Stimulated activated CD4-positive, alpha-beta T cell treated with anti-CD3 and anti-CD28 coated beads, TNF-alpha, amount 100 ng/mL, for 24 hours (primary cell): ENCODE results near the gene NLK.

Experiments used
- DNase-seq, 3 experiments: peaks; one replicate each; pipeline ENCODE4 v3.0.0-alpha.2; 2020; ENCODE audit warnings: low read depth in 3 of 3

Gene NLK

DNA sequence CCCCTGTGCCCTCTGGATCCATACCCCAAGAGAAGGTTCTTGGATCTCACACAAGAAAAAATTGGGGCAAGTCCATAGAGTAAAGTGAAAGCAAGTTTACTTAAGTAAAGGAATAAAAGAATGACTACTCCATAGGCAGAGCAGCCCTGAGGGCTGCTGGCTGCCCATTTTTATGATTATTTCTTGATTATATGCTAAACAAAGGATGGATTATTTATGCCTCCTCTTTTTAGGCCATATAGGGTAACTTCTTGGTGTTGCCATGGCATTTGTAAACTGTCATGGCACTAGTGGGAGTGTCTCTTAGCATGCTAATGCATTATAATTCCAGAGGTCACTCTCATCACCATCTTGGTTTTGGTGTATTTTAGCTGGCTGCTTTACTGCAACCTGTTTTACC is 70.8 kb downstream of the NLK start:
- no peak for DNase-seq

DNA sequence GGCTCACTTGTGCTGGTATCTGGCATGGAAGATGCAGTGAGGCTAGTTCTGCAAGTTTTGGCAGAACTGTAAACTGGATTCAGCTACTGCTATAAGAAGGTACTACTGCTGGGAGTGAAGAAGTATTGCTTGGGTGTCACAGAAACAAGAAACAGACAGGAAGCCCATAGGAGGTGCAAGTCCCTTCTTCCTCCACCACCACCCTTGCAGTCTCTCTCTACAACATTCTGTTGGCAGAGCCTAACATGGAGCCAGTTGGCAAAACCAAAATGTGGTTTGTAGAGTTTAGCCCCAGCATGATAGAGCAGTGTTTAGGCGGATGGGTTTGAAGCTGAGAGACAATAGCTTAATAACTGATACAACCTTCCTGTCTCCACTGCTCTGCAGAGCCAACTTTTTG is 72.6 kb downstream of the NLK start:
- no peak for DNase-seq

- no peak for DNase-seq
These were observed 74.8 kb downstream of the NLK start for GRCh38 chr17:28117304-28117703.

DNA sequence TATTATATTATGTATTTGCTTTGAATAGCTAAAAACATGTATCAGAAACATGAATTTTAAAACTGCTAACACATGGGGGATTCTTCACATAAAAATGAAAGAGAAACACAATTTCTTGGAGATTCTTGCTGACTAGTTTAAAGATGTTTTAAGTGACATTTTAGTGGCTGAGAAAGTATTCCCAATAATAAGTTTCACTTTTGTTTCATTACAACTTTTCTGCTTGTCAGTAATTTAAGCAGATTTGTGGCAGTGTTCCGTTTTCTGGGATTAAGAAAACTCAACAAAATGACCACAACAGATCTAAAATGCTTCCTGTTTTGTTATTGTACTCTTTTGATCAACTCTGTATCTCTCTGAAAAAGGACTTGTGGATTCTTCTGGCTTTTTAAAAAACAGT is 75.9 kb downstream of the NLK start:
- DNase-seq: no peak

GRCh38 chr17:28119046-28119445 is 76.6 kb downstream of the NLK start:
- no peak for DNase-seq

GRCh38 chr17:28119560-28119959 is 77.1 kb downstream of the NLK start:
- no peak for DNase-seq

- DNase-seq: no peak
These were observed 78.3 kb downstream of the NLK start for GRCh38 chr17:28120766-28121165.

GRCh38 chr17:28124962-28125361 is 82.5 kb downstream of the NLK start:
- DNase-seq: no peak

GRCh38 chr17:28125526-28126378 is 83.3 kb downstream of the NLK start:
- no peak for DNase-seq

DNA sequence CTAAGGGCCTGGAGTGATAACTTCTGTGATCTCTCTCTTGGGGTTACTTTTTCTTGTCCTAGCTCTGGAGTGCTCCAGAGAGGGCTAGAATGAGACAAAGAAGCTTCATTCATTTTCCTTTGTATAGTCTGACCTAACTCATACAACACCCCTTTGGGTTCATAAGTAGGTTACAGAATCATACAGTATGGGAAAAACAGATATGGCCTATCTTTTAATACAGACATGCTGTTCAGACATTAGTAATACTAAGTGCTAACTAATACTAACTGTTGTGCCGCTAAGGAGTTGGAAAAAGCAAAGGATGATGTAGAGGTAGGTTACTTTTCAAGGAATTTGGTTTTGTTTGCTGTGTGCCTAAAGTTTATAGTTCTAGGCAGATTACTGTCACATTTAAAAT is 84.7 kb downstream of the NLK start:
- no peak for DNase-seq

DNA sequence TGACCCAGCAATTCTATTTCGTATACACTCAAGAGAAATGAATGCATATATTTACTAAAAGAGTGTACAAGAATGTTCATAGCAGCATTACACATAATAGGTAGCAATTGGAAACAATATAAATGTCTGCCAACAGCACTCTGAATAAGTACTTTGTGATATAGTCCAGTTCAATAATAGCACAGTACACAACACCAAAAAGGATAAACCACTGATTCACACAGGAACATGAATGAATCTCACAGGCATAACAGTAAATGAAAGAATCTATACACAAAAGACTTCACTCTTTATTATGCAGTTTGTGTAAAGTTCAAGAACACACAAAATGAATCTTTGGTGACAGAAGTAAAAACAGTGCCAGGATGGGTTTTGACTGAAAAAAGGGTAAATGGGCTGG is 86.3 kb downstream of the NLK start:
- DNase-seq: no peak

DNA sequence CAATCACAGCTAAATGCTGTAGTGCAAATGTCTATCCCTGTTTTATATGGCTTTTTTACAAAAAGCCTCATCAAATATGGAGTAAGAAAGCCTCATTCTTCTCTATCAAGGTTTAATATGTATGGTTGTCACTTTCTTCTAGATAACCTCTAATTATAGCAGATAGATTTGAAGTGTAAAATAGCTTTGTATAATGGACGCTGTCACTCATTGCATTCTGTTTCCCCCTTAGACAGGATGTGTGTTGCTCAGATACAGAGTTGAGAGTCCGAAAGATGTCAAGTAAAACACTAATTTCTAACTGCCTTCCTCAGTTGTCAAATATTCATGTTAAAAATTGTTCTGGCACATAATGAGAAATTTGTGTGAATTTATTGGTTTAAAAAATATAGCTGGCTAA is 88.0 kb downstream of the NLK start:
- no peak for DNase-seq

DNA sequence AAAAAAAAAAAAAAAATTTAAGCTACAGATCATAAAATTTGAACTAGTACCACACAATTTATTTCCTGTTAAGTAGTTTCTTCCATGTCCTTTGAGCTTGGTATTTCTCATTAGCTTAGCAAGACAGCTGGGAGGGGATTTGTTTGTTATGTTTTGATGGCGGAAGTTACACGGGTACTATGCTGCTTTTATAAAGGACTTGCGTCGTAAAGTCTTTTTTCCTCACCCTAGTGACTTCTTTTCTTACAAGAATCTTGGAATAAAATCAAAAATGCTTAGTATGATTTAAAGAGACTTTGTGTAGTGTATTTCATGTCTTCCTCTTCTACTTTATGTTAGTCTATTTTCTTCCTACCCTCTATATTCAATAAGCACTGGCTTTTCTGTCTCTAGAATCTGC is 89.1 kb downstream of the NLK start:
- DNase-seq: no peak

DNA sequence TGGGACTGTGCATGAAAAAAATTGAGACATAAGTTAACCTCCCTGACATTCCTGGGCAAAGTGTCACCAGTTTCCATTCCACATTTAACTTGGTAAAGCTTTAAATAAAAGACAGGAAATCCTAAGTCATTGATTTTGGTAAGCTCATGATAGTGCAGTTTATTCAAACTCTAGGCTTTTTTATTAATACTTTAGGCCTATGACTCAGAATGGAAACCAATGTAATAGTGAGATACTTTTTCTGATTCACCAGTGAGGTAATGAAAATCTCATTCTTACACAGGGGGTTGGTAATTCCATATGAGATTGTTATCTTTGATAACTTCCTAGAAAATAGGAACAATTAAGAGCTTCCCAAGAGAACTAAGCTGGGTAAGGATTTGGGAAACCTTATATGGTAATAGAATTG is 91.1 kb downstream of the NLK start:
- no peak for DNase-seq

GRCh38 chr17:28136923-28137322 is 94.4 kb downstream of the NLK start:
- DNase-seq: no peak

- DNase-seq: no peak
These were observed 97.3 kb downstream of the NLK start for GRCh38 chr17:28139822-28140221.

GRCh38 chr17:28141313-28141712 is 98.8 kb downstream of the NLK start:
- no peak for DNase-seq

DNA sequence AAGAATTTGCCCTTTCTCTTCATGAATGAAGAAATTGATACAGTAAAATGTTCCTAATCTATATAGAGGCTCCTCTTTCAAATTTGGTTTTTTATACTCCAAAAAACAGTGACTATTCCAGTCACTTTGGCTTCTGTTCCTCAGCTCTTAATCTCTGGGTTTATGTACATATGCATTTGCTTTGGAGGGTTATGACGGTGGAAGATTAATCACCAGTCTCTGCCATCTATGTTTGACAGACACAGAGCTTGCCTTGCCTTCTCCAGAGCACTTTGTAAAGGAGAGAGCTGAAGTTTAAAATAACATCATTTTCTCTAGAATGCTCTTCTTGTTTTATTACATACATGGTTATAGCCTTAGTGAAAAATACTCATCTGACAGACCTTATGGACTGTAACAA is 99.3 kb downstream of the NLK start:
- DNase-seq: no peak

DNA sequence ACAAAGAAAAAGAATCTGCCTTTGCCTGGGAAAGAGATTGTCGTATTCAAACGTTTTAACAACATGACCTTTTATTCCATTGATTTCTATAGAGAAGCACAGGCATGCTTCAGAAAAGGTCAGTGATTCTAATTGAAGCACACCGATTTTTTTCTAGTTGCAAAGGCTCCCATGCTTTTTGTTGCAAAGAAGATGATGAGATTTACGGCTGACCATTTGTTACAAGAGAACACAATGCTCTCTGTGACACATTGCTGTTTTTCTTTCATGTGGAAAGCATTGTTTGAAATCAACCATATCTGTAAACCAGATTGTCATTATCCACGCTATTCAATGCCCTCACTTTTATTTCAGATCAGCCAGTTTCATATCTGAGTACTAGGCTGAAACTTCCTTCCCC is 99.8 kb downstream of the NLK start:
- no peak for DNase-seq

- no peak for DNase-seq
These were observed 101.5 kb downstream of the NLK start for GRCh38 chr17:28144019-28144418.

- DNase-seq: no peak
These were observed 102.9 kb downstream of the NLK start for GRCh38 chr17:28145348-28145747.

- no peak for DNase-seq
These were observed 104.5 kb downstream of the NLK start for GRCh38 chr17:28147017-28147416.

- no peak for DNase-seq
These were observed 108.5 kb downstream of the NLK start for GRCh38 chr17:28151001-28151400.

- no peak for DNase-seq
These were observed 111.7 kb downstream of the NLK start for GRCh38 chr17:28154214-28154613.
